ENCODE results near the gene CCDC73. TPM values are rescaled to one million over a fixed set of nuclear protein-coding genes. Genes with fewer than 3 reads are reported as not detected.
A peak's percentile ranks its signal among the peaks of the same experiment; 100 is the strongest.

The CCDC73 gene
- total RNA-seq, 4 donors from 2014 or later: 0.21 to 3.3 (median 0.59) TPM

- Histone ChIP-seq H3K4me3 (no peak overlapping the region), H3K27ac (no peak overlapping the region), H3K4me1 (no peaks in the 10 kb centered on the region), H3K9me3 (no peaks in the 10 kb centered on the region), H3K27me3 (no peaks in the 10 kb centered on the region), H3K36me3 (no peaks in the 10 kb centered on the region)
- 85 to 90% methylated on average over 2 of the region's 2 CpGs for WGBS, 2 donors
- TF ChIP-seq POLR2A (IDR thresholded peaks at IDR 0.05) (no peak), CTCF (IDR thresholded peaks at IDR 0.05) (no peak), EP300 (IDR thresholded peaks at IDR 0.05) (no peak)
- no peak for DNase-seq (ENCODE audit: low spot score in 2 of 2)
Observed at GRCh38 chr11:32836946-32837345, 42.5 kb upstream of the CCDC73 start.

DNA sequence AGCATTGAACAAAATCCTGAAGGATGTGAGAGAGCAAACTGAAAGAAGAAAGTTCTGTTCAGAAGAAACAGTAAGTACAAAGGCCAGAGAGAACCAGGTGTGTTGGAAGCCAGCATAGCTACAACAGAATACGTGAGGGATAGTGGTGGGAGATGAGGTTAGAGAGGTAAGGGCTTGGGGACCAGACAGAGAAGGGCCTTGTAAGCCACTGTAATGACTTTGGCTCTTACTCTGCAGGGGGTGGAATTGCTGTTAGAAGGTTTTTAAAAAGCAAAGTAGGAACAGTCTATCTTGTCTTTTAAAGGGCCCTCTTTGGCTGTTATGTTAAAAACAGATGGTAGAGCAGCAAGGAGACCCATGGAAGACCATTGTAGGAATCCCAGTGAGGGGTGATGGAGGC is 39.5 kb upstream of the CCDC73 start:
- TF ChIP-seq POLR2A (IDR thresholded peaks at IDR 0.05) (no peak), EP300 (IDR thresholded peaks at IDR 0.05) (no peak), CTCF (IDR thresholded peaks at IDR 0.05) (no peak)
- H3K4me1 ChIP-seq: peaks cover 0 to 12% (median 5%) of the 10 kb centered on the region in 4 donors
- H3K4me3 ChIP-seq: no peak overlapping the region
- no peaks in the 10 kb centered on the region for H3K27me3 ChIP-seq
- no peaks in the 10 kb centered on the region for H3K9me3 ChIP-seq
- H3K36me3 ChIP-seq: no peaks in the 10 kb centered on the region
- 74 to 78% methylated on average over 1 of the region's 1 CpG for WGBS, 2 donors
- DNase-seq (ENCODE audit: low spot score in 2 of 2): no peak
- H3K27ac ChIP-seq: no peak overlapping the region

DNA sequence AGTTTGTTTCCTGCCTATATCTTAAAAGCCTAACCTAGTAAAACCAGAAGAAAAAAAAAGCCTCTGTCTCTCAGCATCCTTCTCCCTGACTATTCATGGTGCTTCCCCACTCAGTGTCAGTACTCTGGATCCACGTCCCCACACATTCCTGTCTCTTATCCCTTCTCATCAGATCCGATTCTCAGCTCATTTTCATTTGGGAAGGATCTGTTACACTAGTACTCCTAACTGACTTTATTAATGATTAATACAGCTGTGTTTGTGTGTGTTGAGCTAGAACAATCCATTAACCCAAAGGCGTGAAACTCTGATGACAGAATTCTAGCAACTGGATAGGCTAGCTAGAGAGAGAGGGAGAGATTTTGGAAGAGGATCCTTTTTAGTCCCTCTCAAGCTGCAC is 36.8 kb upstream of the CCDC73 start:
- no peak for TF ChIP-seq POLR2A (IDR thresholded peaks at IDR 0.05)
- TF ChIP-seq EP300 (IDR thresholded peaks at IDR 0.05): no peak
- no peak for TF ChIP-seq CTCF (IDR thresholded peaks at IDR 0.05)
- H3K4me3 ChIP-seq: peak overlapping the region in 1 of 4 donors; percentile 69
- no peaks in the 10 kb centered on the region for H3K27me3 ChIP-seq
- H3K4me1 ChIP-seq: peaks cover 0 to 32% (median 6%) of the 10 kb centered on the region in 4 donors
- WGBS, 2 donors: 72 to 73% methylated on average over 3 of the region's 3 CpGs
- peak overlapping the region in 3 of 4 donors; percentile 86 to 90 (median 87) for H3K27ac ChIP-seq
- DNase-seq (ENCODE audit: low spot score in 2 of 2): no peak
- H3K9me3 ChIP-seq: no peaks in the 10 kb centered on the region
- no peaks in the 10 kb centered on the region for H3K36me3 ChIP-seq

GRCh38 chr11:32830796-32831195 is 36.3 kb upstream of the CCDC73 start:
- H3K36me3 ChIP-seq: no peaks in the 10 kb centered on the region
- no peak for DNase-seq (ENCODE audit: low spot score in 2 of 2)
- H3K27me3 ChIP-seq: no peaks in the 10 kb centered on the region
- H3K4me1 ChIP-seq: peaks cover 0 to 32% (median 6%) of the 10 kb centered on the region in 4 donors
- H3K9me3 ChIP-seq: no peaks in the 10 kb centered on the region
- 62 to 78% methylated on average over 9 of the region's 9 CpGs for WGBS, 2 donors
- H3K4me3 ChIP-seq: peak overlapping the region; percentile 48 to 72 (median 70)
- peak overlapping the region; percentile 64 to 90 (median 86) for H3K27ac ChIP-seq
- no peak for TF ChIP-seq EP300 (IDR thresholded peaks at IDR 0.05)
- no peak for TF ChIP-seq CTCF (IDR thresholded peaks at IDR 0.05)
- no peak for TF ChIP-seq POLR2A (IDR thresholded peaks at IDR 0.05)

- peak overlapping the region; percentile 64 to 90 (median 86) for H3K27ac ChIP-seq
- H3K4me1 ChIP-seq: peaks cover 0 to 32% (median 6%) of the 10 kb centered on the region in 4 donors
- TF ChIP-seq POLR2A (IDR thresholded peaks at IDR 0.05): no peak
- no peak for TF ChIP-seq EP300 (IDR thresholded peaks at IDR 0.05)
- H3K4me3 ChIP-seq: peak overlapping the region; percentile 48 to 72 (median 70)
- WGBS, 2 donors: 21 to 24% methylated on average over 6 of the region's 6 CpGs
- H3K9me3 ChIP-seq: no peaks in the 10 kb centered on the region
- DNase-seq (ENCODE audit: low spot score in 2 of 2): no peak
- no peaks in the 10 kb centered on the region for H3K27me3 ChIP-seq
- H3K36me3 ChIP-seq: no peaks in the 10 kb centered on the region
Observed at GRCh38 chr11:32830413-32830738, 35.9 kb upstream of the CCDC73 start.

Measured in tibial nerve (tissue), 4 donors.